ENCODE data around the gene TBC1D5. TPM values are rescaled to one million over a fixed set of nuclear protein-coding genes. Genes with fewer than 3 reads are reported as not detected.

TBC1D5 gene
- total RNA-seq, 1 donor from 2014 or later: 74.6 TPM

DNA sequence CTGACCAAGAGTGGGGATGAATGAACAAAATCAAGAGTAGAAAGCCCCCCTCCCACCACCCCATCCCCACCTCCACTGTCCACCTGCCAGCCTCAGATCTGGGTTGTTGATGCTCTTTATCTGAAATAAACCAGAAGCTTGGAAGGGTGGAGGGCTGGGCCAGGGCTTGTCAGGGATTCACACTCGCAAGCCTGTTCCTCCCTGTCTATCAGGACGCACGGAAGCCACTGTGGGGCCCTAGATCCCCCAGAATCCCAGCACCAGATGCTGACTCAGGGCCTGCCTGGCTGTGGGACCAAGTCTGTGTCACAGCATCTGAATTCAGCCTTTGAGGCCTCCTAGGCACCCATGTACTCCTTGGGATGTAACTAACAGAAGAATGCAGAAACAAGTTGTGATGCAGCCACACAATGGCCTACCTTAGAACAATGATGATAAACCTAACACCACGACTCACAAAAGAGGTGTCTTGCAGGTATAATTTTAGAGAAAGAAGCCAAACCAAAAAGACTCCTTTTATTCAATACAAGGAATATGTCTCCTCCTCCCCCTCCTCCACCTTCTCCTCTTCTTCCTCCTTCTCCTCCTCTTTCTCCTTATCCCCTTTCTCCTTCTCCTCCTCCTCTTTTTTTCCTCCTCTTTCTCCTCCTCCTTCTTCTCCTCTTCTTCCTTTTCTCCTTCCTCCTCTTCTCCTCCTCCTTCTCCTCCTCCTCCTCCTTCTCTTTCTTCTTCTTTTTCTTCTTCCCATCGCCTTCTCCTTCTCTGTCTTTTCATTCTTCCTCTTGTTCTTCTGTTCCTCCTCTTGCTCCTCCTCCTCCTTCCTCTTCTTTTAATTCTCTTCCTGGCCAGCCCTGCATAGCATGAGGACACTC, 623.0 kb downstream of the TBC1D5 start:
- intact Hi-C loops (cut with DNase I): no loop called here
- Histone ChIP-seq H3K4me1 (no peaks in the 10 kb centered on the region), H3K27ac (no peak overlapping the region), H3K4me3 (no peak overlapping the region), H3K27me3 (no peaks in the 10 kb centered on the region), H3K9me3 (no peaks in the 10 kb centered on the region), H3K36me3 (no peaks in the 10 kb centered on the region)
- ATAC-seq (no peak), DNase-seq (no peak)
- no peak for TF ChIP-seq CTCF (IDR thresholded peaks at IDR 0.05)

DNA sequence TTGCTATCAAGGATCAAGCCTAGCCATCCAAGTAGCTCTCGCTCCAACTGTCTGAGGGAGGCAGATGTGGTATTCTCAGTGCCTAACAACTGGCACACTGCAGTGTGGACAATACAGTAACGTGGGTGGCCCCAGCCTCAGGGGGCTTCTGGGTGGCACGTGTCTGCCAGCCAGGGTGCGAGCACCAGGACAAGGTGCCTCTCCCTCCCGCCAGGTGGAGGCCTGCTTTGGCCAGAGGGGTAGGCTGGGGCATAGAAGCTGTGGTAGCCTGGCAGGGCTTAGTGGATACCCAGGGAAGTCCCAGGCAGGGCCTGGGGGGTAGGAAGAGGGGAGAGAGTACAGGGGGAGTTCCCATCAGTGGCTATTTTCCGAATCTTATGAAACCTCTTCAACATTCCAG, 623.7 kb downstream of the TBC1D5 start:
- intact Hi-C loops (cut with DNase I): no loop called here
- H3K36me3 ChIP-seq: no peaks in the 10 kb centered on the region
- ATAC-seq: no peak

GRCh38 chr3:17116007-17116600, 626.3 kb downstream of the TBC1D5 start:
- ATAC-seq (no peak), DNase-seq (no peak)
- intact Hi-C loops (cut with DNase I): no loop called here
- TF ChIP-seq CTCF (IDR thresholded peaks at IDR 0.05): no peak
- Histone ChIP-seq H3K27ac (no peak overlapping the region), H3K9me3 (no peaks in the 10 kb centered on the region), H3K27me3 (no peaks in the 10 kb centered on the region), H3K4me3 (no peak overlapping the region), H3K36me3 (no peaks in the 10 kb centered on the region), H3K4me1 (no peaks in the 10 kb centered on the region)

More for the DNA sequence above, 623.7 kb downstream of the TBC1D5 start:
- Histone ChIP-seq H3K9me3 (no peaks in the 10 kb centered on the region), H3K27ac (no peak overlapping the region), H3K4me1 (no peaks in the 10 kb centered on the region), H3K27me3 (no peaks in the 10 kb centered on the region), H3K4me3 (no peak overlapping the region)
- no peak for TF ChIP-seq CTCF (IDR thresholded peaks at IDR 0.05)
- no peak for DNase-seq

DNA sequence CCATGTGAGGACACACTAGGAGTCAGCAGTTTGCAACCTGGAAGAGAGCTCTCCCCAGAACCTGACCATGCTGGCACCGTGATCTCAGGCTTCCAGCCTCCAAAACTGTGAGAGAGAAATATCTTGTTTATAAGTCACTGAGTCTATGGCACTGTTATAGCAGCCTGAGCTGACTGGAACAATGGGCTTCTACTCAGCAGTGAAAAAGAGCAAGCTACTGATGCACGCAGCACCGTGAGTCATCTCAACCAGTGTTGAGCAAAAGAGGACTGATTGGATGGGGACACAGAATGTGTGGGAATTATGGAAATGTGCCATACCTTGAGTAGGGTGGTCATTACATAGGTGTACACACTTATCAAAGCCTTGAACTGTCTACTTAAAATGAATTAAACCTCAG, 627.2 kb downstream of the TBC1D5 start:
- no peaks in the 10 kb centered on the region for H3K27me3 ChIP-seq

DNA sequence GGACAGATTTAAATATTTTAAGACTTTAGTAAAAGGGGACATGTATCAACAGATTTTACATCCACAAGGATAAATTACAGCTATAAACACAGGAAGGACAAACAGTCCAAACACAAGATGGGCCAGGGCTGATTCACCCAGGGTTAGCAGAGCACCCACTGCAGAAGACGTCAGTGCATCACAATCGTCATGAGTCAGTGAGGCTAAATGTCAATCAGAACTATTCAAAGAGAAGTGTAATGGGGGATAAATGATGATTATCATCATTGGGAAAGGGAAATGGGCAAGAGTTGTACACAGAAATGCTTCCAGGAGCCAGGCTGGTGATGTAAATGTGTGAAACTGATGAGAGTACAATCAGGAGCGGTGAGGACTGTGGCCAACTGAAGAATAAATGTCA, 630.8 kb downstream of the TBC1D5 start:
- ATAC-seq: no peak
- Histone ChIP-seq H3K4me1 (no peaks in the 10 kb centered on the region), H3K9me3 (no peaks in the 10 kb centered on the region), H3K36me3 (no peaks in the 10 kb centered on the region), H3K27ac (no peak overlapping the region), H3K27me3 (no peaks in the 10 kb centered on the region), H3K4me3 (no peak overlapping the region)
- intact Hi-C loops (cut with DNase I): no loop called here
- no peak for TF ChIP-seq CTCF (IDR thresholded peaks at IDR 0.05)
- no peak for DNase-seq

More for the DNA sequence above, 627.2 kb downstream of the TBC1D5 start:
- no peaks in the 10 kb centered on the region for H3K9me3 ChIP-seq
- no peaks in the 10 kb centered on the region for H3K4me1 ChIP-seq
- DNase-seq (no peak), ATAC-seq (no peak)
- TF ChIP-seq CTCF (IDR thresholded peaks at IDR 0.05): no peak
- intact Hi-C loops (cut with DNase I): no loop called here
- no peaks in the 10 kb centered on the region for H3K36me3 ChIP-seq
- no peak overlapping the region for H3K4me3 ChIP-seq
- H3K27ac ChIP-seq: no peak overlapping the region
